Activated CD8-positive, alpha-beta memory T cell treated with anti-CD3 and anti-CD28 coated beads for 48 hours (primary cell): ENCODE results near the gene STKLD1.
"Not testable (repeated sequence)": the region's sequence is repeated elsewhere in the genome, so short reads cannot be mapped to it uniquely, and the experiment has no call there.

ENCODE experiments used
- DNase-seq, 3 experiments: peaks; one replicate each; pipeline ENCODE4 v3.0.0-alpha.2; 2020; ENCODE audit warnings: low read depth in 2 of 3, low spot score in 2 of 3

The STKLD1 gene

DNA sequence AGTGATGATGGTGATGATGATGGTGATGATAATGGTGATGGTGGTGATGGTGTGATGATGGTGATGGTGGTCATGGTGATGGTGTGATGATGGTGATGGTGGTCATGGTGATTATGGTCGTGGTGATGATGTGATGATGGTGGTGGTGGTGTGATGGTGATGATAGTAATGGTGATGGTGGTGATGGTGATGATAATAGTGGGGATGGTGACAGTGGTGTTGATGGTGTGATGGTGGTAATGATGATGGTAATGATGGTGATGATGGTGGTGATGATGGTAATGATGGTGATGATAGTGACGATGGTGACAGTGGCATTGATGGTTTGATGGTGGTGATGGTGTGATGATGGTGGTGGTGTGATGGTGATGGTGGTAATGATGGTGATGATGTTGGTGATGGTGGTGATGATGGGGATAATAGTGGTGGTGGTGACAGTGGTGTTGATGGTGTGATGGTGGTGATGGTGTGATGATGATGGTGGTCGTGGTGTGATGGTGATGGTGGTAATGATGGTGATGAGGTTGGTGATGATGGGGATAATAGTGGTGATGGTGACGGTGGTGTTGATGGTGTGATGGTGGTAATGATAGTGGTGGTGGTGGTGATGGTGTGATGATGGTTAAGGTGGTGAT, 6.5 kb downstream of the STKLD1 start:
- no peak for DNase-seq

DNA sequence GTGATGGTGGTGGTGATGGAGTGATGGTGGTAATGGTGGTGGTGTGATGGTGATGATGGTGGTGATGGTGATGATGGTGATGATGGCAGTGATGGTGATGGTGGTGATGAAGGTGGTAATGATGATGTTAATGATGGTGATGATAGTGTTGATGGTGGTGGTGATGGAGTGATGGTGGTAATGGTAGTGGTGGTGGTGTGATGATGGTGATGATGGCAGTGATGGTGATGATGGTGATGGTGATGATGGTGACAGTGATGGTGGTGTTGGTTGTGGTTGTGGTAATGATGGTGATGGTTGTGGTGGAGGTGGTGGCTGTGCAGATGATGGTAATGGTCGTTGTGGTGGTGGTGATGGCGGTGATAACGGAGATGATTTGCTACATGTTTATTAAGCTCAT, 7.3 kb downstream of the STKLD1 start:
- DNase-seq = no peak

DNA sequence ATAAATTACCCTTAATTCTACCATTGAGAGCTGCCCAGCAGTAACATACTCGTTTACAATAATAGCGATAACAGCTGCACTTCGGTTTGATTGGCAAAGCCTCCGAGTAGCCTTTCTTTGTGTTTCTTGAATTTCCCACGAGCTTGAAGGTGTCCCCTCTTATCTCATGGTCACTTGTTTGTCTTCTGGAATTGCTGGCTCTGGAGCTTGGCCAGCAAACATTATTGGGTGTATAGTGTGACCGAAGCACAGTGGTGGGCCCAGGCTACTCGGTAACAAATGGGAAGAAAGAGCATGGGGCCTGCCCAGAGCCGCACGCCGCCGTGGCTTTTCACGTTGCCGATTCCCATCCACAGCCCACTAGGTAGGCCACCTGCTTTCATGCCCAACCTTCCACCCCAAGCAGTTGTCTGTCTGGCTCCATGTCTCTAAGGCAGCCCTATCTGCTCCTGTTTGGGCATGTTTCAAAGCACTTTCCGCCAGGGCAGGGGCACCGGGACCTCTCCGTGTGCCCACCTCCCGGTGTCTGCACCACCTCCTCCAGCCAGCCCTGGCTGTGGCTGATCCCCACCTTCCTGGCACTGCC, 8.7 kb downstream of the STKLD1 start:
- no peak for DNase-seq

DNA sequence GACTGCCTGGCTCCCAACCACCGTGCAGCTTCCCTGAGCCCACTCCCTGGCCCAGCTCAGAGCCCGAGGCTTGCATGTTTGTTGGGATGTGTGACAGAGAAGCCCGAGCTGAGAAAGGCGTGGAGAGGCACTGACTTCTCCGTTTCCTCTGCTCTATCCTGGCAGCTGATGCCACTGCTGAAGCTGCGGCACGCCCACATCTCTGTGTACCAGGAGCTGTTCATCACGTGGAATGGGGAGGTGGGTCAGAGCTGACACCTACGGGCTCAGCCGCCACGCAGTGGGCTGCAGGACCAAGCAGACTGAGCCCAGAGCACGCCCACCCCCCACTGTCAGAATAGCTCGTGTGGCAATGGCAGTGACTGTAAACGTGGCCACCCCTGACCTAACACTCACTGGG, 9.3 kb downstream of the STKLD1 start:
- no peak for DNase-seq

GRCh38 chr9:133386338-133386737, 10.2 kb downstream of the STKLD1 start:
- no peak for DNase-seq

DNA sequence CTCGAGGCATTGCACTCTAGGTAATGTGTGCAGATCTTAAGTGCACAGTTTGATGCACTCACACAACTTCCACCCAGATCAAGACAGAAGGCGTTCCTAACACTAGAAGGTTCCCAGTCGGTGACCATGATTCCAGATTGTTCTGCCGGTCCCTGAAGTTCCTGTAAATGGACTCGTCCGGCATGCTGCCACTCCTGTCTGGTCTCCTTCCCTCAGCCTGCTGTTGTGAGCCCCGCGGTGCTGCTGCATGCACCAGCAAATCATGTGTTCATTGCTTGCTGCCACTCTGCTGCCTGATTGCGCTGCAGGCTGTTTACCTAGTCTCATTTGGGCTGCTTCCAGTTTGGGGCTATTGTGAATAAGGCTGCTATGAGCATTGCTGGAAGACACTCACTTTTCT, 11.5 kb downstream of the STKLD1 start:
- no peak for DNase-seq

- DNase-seq = no peak
Observed at GRCh38 chr9:133389025-133389557, 12.9 kb downstream of the STKLD1 start.

GRCh38 chr9:133389562-133389961, 13.4 kb downstream of the STKLD1 start:
- no peak for DNase-seq

- no peak for DNase-seq
Observed at GRCh38 chr9:133390713-133391112, 14.5 kb downstream of the STKLD1 start.

DNA sequence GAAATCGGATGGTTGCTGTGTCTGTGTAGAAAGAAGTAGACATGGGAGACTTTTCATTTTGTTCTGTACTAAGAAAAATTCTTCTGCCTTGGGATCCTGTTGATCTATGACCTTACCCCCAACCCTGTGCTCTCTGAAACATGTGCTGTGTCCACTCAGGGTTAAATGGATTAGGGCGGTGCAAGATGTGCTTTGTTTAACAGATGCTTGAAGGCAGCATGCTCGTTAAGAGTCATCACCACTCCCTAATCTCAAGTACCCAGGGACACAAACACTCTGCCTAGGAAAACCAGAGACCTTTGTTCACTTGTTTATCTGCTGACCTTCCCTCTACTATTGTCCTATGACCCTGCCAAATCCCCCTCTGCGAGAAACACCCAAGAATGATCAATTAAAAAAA, 15.3 kb downstream of the STKLD1 start:
- DNase-seq = not testable (repeated sequence)

- DNase-seq = not testable (repeated sequence)
Observed at GRCh38 chr9:133392308-133392707, 16.1 kb downstream of the STKLD1 start.

DNA sequence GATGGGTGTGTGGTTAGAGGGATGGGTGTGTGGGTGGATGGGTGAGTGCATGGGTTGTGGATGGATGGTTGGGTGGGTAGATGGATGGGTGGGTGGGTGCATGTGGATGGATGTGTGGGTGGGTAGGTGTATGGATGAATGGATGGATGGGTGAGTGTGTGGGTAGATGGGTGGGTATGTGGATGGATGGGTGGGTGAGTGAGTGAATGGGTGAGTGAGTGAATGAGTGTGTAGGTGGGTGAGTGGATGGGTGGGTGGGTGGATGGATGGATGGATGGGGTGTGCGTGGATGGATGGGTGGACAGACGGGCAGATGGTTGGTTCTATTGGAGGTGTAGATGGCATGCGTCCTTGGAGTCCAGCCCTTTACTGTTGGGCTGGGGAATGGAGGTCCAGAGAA, 17.2 kb downstream of the STKLD1 start:
- DNase-seq = no peak

DNA sequence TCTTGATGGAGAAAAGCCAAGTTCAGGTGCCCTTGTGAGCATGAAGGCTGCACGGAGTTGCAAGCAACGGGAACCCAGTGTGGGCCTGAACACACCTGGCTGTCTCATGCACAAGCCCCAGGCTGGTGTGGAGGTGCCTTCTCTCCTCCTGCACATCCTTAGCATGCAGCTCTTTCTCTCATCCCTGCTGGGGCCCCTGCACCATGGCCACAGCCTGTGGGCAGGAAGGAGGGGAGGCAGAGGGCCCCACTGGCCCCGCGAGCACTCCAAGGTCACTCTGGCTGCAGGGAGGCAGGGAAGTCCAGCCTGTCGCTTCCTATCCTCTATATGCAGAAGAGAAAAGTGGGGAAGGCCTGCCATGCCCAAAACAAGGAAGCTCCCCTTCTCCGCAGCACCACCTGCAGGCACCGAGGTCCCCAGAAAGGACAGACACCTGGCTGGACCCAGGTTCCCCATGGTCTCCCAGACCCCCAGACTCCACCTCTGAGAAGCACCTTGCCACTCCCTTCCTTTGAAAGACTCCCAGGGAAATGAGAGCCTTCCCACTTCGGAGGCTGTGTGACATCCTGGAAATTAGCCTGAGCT, 18.6 kb downstream of the STKLD1 start:
- DNase-seq = no peak

- no peak for DNase-seq
Observed at GRCh38 chr9:133396952-133397351, 20.8 kb downstream of the STKLD1 start.

GRCh38 chr9:133397370-133397769, 21.2 kb downstream of the STKLD1 start:
- no peak for DNase-seq

- no peak for DNase-seq
Observed at GRCh38 chr9:133397895-133398294, 21.7 kb downstream of the STKLD1 start.

DNA sequence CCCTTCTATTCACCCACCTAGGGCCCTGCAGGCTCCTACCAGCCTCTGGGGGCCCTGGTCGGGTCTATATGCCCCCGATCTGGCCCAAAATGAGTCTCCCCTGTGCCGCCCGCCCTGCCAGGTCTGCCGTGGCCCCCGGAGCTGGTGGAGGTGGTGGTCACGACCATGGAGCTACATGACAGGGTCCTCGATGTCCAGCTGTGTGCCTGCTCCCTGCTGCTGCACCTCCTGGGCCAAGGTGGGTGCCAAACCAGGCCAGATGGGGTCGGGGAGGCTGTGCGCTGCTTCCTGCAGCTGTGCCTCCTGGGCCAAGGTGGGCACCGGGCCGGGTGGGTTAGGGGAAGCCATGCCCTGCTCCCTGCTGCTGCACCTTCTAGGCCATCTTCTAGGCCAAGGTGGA, 24.1 kb downstream of the STKLD1 start:
- DNase-seq = no peak

GRCh38 chr9:133401588-133401987, 25.4 kb downstream of the STKLD1 start:
- DNase-seq = no peak

DNA sequence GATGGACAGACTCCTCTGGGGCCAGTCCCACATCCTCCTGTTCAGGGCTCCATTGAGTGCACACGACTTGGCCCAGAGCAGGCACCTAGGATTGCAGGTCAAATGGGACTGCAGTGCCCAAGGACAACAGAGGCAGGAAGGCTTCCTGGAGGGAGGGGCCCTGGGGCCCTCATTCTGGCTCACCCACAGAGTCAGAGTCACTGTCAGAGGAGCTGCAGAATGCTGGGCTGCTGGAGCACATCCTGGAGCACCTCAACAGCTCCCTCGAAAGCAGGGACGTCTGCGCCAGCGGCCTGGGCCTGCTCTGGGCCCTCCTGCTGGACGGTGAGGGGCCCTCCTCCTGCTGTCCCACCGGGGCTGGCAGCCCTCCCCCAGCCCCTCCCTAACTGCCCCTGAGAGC, 26.5 kb downstream of the STKLD1 start:
- DNase-seq = no peak

DNA sequence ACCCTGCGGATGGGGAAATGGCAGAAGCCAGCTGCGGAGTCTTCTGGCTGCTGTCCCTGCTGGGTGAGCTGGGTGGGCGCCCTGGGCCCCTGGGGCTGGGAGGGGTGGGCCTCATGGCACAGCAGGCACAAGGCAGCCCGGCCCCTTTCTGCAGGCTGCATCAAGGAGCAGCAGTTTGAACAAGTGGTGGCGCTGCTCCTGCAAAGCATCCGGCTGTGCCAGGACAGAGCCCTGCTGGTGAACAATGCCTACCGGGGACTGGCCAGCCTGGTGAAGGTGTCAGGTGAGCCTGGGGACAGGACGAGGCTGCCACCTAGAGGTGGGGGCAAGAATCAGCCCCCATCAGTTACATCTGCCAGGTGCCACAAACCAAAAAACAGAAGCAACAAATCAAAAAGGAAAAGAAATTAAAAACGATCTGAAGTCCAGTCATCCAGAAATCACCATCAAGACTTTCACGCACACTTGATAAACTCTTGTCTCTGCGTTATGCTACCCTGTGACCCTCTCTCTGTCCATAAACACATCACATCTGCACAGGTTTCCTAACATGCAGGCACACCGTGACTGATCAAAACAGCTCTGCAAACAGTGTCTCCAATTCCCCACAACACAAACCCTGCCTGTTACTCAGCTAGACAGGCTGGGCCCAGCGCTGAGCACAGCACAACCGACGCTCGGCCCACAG, 27.7 kb downstream of the STKLD1 start:
- DNase-seq = peak in 1 of 3 experiments; percentile 32

DNA sequence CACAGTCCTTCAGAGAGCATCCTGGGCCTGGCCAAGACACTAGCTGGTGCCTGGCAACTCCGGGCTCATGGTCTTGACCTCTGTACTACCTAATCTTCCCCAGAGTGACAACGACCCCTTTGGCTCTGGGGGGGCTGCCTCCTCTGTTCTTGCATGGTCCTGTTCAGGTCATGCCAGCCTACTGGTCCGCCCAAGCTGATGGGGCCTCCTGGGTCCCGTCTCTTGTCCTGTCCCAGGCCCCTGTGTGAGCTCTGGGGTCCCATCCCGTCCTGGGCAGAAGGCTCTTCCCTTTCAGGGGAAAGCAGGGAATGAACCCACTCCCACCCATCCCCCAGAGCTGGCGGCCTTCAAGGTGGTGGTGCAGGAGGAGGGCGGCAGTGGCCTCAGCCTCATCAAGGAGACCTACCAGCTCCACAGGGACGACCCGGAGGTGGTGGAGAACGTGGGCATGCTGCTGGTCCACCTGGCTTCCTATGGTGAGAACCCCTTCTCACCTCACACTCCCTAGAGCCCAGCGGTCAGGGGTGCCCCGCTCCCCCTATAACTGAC, 28.4 kb downstream of the STKLD1 start:
- DNase-seq = no peak
